OCI-M2 (cell line): ENCODE measurements around the gene SLC5A7.

Experiments
- DNase-seq: peaks from one replicate; lab custom pipeline; 2025; ENCODE audit not compliant: unreplicated experiment; lab: John Stamatoyannopoulos, UW

The SLC5A7 gene

GRCh38 chr2:107986278-107987217 lies at the start of gene SLC5A7:
Gene SLC5A7, plus strand, starts transcription at chr2:107986524. Its CDS starts 1,632 bp downstream, at chr2:107988156.
- DNase-seq, result no peak

GRCh38 chr2:107961395-107961794 lies 24.9 kb upstream of the SLC5A7 start:
- no peak for DNase-seq

- no peak for DNase-seq
Measured at GRCh38 chr2:107964185-107964584, 22.1 kb upstream of the SLC5A7 start.

GRCh38 chr2:107984707-107985106 lies 1.6 kb upstream of the SLC5A7 start:
- no peak for DNase-seq

- no peak for DNase-seq
Measured at GRCh38 chr2:107988108-107988507, 1.8 kb downstream of the SLC5A7 start.

GRCh38 chr2:107989445-107989844 lies 3.1 kb downstream of the SLC5A7 start:
- DNase-seq, result no peak

GRCh38 chr2:107990718-107991117 lies 4.4 kb downstream of the SLC5A7 start:
- DNase-seq, result no peak

- DNase-seq, result no peak
Measured at GRCh38 chr2:107992069-107992468, 5.7 kb downstream of the SLC5A7 start.

- no peak for DNase-seq
Measured at GRCh38 chr2:107999158-107999557, 12.8 kb downstream of the SLC5A7 start.

- no peak for DNase-seq
Measured at GRCh38 chr2:108010912-108011591, 24.7 kb downstream of the SLC5A7 start.

- DNase-seq, result no peak
Measured at GRCh38 chr2:108013305-108013704, 27.0 kb downstream of the SLC5A7 start.

- DNase-seq, result no peak
Measured at GRCh38 chr2:108022628-108023027, 36.3 kb downstream of the SLC5A7 start.

- no peak for DNase-seq
Measured at GRCh38 chr2:108023776-108024175, 37.5 kb downstream of the SLC5A7 start.

- no peak for DNase-seq
Measured at GRCh38 chr2:108026092-108026794, 39.9 kb downstream of the SLC5A7 start.

- DNase-seq, result no peak
Measured at GRCh38 chr2:108029496-108029895, 43.2 kb downstream of the SLC5A7 start.

GRCh38 chr2:108029912-108030311 lies 43.6 kb downstream of the SLC5A7 start:
- DNase-seq, result no peak

GRCh38 chr2:108031471-108031941 lies 45.2 kb downstream of the SLC5A7 start:
- no peak for DNase-seq

GRCh38 chr2:108034843-108035242 lies 48.5 kb downstream of the SLC5A7 start:
- DNase-seq, result no peak

- DNase-seq, result no peak
Measured at GRCh38 chr2:108048752-108049151, 62.4 kb downstream of the SLC5A7 start.

GRCh38 chr2:108058576-108059137 lies 72.3 kb downstream of the SLC5A7 start:
- no peak for DNase-seq

GRCh38 chr2:108061439-108062042 lies 75.2 kb downstream of the SLC5A7 start:
- no peak for DNase-seq
